CD8-positive, alpha-beta memory T cell (primary cell): Measurements from ENCODE around the gene KCNJ11. TPM values are rescaled to one million over a fixed set of nuclear protein-coding genes. Genes with fewer than 3 reads are reported as not detected.

Source experiments
- CTCF ChIA-PET: fragments of 350-600 bp; sonication (Branson Sonifier 250); formaldehyde crosslinking; loops from one replicate; lab custom pipeline; 2021; ENCODE audit warnings: antibody characterized with exemption; lab: Charles Lee
- POLR2A ChIA-PET: fragments of 350-600 bp; sonication (Branson Sonifier 250); formaldehyde crosslinking; loops from one replicate; lab custom pipeline; 2021; ENCODE audit warnings: antibody characterized with exemption; lab: Charles Lee
- DNase-seq, 5 donors: peaks; one replicate each; pipeline versions ENCODE4 v3.0.0 to v3.0.0-alpha.2; 2020 to 2022; ENCODE audit warnings: mixed read lengths in 1 of 5
- H3K27ac ChIP-seq: one replicate; pipeline ENCODE4 v1.7.0; 2013; ENCODE audit warnings: low read depth, mild to moderate bottlenecking, low read length, moderate library complexity
- H3K27me3 ChIP-seq: 2 replicates; pipeline ENCODE4 v1.7.0; 2013; ENCODE audit warnings: low read length, mild to moderate bottlenecking; ENCODE audit not compliant: insufficient read depth, poor library complexity, severe bottlenecking
- H3K36me3 ChIP-seq: 2 replicates; pipeline ENCODE4 v1.7.0; 2013; ENCODE audit warnings: mild to moderate bottlenecking, low read length, moderate library complexity; ENCODE audit not compliant: insufficient read depth
- H3K4me1 ChIP-seq: 2 replicates; pipeline ENCODE4 v1.7.0; 2013; ENCODE audit warnings: mild to moderate bottlenecking, low read length, moderate library complexity; ENCODE audit not compliant: insufficient read depth
- H3K4me3 ChIP-seq: 2 replicates; pipeline ENCODE4 v1.7.0; 2013; ENCODE audit warnings: mild to moderate bottlenecking, low read length
- H3K9me3 ChIP-seq: 2 replicates; pipeline ENCODE4 v1.7.0; 2013; ENCODE audit warnings: mild to moderate bottlenecking, low read length
- H3K27ac Mint-ChIP-seq, 8 donors: one replicate each; pipeline ENCODE4 v1.8.0; 2020 to 2021; ENCODE audit warnings: mixed read lengths in 8 of 8, mild to moderate bottlenecking in 6 of 8, inconsistent platforms in 3 of 8, moderate library complexity in 3 of 8
- H3K27me3 Mint-ChIP-seq, 2 donors: one replicate each; pipeline ENCODE4 v1.8.0; 2020 to 2021; ENCODE audit warnings: mixed read lengths in 2 of 2, mild to moderate bottlenecking in 1 of 2, moderate library complexity in 1 of 2
- H3K36me3 Mint-ChIP-seq, 3 donors: one replicate each; pipeline ENCODE4 v1.8.0; 2020 to 2021; ENCODE audit warnings: mixed read lengths in 3 of 3, inconsistent platforms in 1 of 3, mild to moderate bottlenecking in 1 of 3
- H3K4me1 Mint-ChIP-seq, 3 donors: one replicate each; pipeline ENCODE4 v1.8.0; 2020 to 2021; ENCODE audit warnings: mixed read lengths in 3 of 3, inconsistent platforms in 1 of 3, mild to moderate bottlenecking in 1 of 3
- H3K4me3 Mint-ChIP-seq, 7 donors: one replicate each; pipeline ENCODE4 v1.8.0; 2020 to 2021; ENCODE audit warnings: mixed read lengths in 7 of 7, mild to moderate bottlenecking in 6 of 7, moderate library complexity in 4 of 7, inconsistent platforms in 2 of 7
- H3K9me3 Mint-ChIP-seq, 5 donors: one replicate each; pipeline ENCODE4 v1.8.0; 2020 to 2022; ENCODE audit warnings: mixed read lengths in 5 of 5, mild to moderate bottlenecking in 3 of 5, moderate library complexity in 2 of 5, inconsistent platforms in 1 of 5
- polyA plus RNA-seq: library from polyadenylated mRNA; unstranded; fragments of 300-500 nt; fragmentation: Illumina TruSeq; gene quantifications from one replicate; pipeline ENCODE4 v1.2.3, GENCODE V29; 2021
- total RNA-seq, 2 experiments: library from RNA; stranded (reverse); gene quantifications; one replicate each; pipeline ENCODE4 v1.2.3, GENCODE V29; 2021

KCNJ11 gene
- total and polyA plus RNA-seq, 3 experiments from 2014 or later, result 0.09 to 0.95 (median 0.53) TPM

GRCh38 chr11:17406818-17407149 is 18.3 kb upstream of the KCNJ11 start:
- Mint-ChIP-seq H3K4me3 (no peak overlapping the region), H3K9me3 (no peaks in the 10 kb centered on the region), H3K27ac (no peak overlapping the region), H3K4me1 (no peaks in the 10 kb centered on the region), H3K27me3 (peaks cover 3 to 6% of the 10 kb centered on the region in 2 donors), H3K36me3 (no peaks in the 10 kb centered on the region)
- Histone ChIP-seq H3K27me3 (no peaks in the 10 kb centered on the region), H3K27ac (no peak overlapping the region), H3K36me3 (no peaks in the 10 kb centered on the region), H3K4me3 (no peak overlapping the region), H3K9me3 (no peaks in the 10 kb centered on the region), H3K4me1 (no peaks in the 10 kb centered on the region)
- ChIA-PET CTCF (no interaction called here), POLR2A (no interaction called here)
- no peak for DNase-seq

DNA sequence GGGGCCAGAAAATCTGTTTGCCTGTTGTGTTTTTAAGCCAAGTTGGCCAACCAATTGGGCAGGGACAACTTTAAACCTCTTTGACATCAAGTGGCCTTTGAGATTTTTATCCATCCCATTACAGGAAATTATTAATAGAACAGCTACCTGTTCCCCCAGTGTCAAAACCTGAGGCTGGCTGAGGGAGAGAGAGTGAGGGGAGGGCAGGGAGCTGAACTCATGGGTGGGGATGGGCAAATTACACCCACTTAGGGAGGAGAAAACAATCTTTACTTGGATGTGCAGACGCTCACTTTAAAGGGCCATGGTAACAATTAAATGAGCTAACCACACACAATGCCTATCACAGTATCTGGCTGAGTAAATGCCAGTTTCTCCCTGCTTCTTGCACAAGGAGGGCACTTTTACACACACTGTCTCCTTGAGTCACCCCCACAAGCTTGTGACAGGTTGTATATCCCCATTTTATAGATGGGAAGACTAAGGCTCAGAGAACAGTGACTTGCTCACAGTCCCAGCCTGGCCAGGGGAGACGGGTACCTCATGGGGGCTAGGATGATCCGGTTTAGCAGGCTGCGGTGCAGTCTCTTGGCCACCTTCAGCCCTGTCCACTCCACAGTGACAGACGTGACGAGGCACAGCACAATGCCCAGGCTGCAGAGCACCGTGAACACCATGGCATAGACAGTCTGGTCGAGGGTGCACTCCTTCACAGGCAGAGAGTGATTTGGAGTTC is 17.8 kb upstream of the KCNJ11 start:
- H3K27ac Mint-ChIP-seq, result no peak overlapping the region
- no peaks in the 10 kb centered on the region for H3K4me1 Mint-ChIP-seq
- no peak overlapping the region for H3K27ac ChIP-seq
- H3K36me3 Mint-ChIP-seq, result no peaks in the 10 kb centered on the region
- CTCF ChIA-PET, result interaction anchor here (1.1 kb wide), 1 partner anchor 18 kb away, joined by 3 read pairs; the partner anchor contains the start of gene KCNJ11
- peaks cover 3 to 6% of the 10 kb centered on the region in 2 donors for H3K27me3 Mint-ChIP-seq
- H3K4me3 Mint-ChIP-seq, result no peak overlapping the region
- no peaks in the 10 kb centered on the region for H3K27me3 ChIP-seq
- DNase-seq, result no peak
- no peak overlapping the region for H3K4me3 ChIP-seq
- H3K9me3 Mint-ChIP-seq, result no peaks in the 10 kb centered on the region
- H3K4me1 ChIP-seq, result no peaks in the 10 kb centered on the region
- POLR2A ChIA-PET, result no interaction called here
- H3K9me3 ChIP-seq, result no peaks in the 10 kb centered on the region
- no peaks in the 10 kb centered on the region for H3K36me3 ChIP-seq

DNA sequence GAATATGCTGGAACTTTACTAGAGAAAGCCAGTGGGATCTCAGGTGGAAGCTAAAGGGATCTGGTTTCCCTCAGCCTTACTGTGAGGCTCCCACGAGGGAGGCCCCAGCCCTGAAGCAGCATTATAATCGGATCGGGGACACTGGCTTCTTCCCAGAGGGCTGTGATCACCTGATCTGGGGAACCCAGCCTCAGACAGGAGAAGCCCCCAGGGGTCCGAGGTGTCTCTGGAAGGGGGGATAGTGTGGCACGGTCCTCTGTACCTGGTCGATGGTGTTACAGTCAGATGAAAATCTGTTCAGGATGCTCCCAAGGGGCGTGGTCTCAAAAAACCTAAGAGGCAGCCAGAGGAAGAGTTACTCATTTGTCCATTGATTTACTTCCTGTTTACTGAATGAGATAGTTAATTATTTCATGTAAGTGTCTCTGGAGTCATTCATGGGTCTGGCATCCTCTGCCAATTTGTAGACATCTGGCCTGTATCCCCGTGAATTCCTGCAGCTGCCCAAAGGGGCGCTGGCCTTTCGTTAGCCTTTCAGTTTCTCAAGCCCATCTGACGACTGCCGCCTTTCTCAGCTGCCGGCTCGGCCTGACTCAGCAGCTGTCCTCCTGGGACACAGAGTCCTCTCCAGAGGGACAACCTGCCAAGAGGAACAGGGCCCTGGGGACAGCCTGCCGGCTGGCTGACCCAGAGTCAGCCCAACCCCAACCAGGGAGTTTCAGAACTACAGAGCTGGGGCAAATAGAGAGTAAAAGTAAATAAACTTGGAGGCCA is 17.0 kb upstream of the KCNJ11 start:
- no peaks in the 10 kb centered on the region for H3K36me3 ChIP-seq
- H3K27me3 ChIP-seq, result no peaks in the 10 kb centered on the region
- H3K4me3 Mint-ChIP-seq, result no peak overlapping the region
- no peak overlapping the region for H3K4me3 ChIP-seq
- no peak for DNase-seq
- no peaks in the 10 kb centered on the region for H3K36me3 Mint-ChIP-seq
- POLR2A ChIA-PET, result no interaction called here
- H3K9me3 ChIP-seq, result no peaks in the 10 kb centered on the region
- peak overlapping the region in 1 of 8 donors; percentile 14 for H3K27ac Mint-ChIP-seq
- CTCF ChIA-PET, result interaction anchor here (0.7 to 1.1 kb wide), 2 partner anchors 17 to 24 kb away, joined by 3 read pairs; partner anchors contain the start of gene KCNJ11
- no peaks in the 10 kb centered on the region for H3K4me1 Mint-ChIP-seq
- no peak overlapping the region for H3K27ac ChIP-seq
- H3K4me1 ChIP-seq, result no peaks in the 10 kb centered on the region
- peaks cover 3 to 6% of the 10 kb centered on the region in 2 donors for H3K27me3 Mint-ChIP-seq
- no peaks in the 10 kb centered on the region for H3K9me3 Mint-ChIP-seq

GRCh38 chr11:17403980-17404759 is 15.7 kb upstream of the KCNJ11 start:
- Histone ChIP-seq H3K36me3 (no peaks in the 10 kb centered on the region), H3K4me1 (no peaks in the 10 kb centered on the region), H3K27me3 (no peaks in the 10 kb centered on the region), H3K27ac (no peak overlapping the region), H3K4me3 (no peak overlapping the region), H3K9me3 (no peaks in the 10 kb centered on the region)
- Mint-ChIP-seq H3K4me1 (peaks cover 0 to 1% (median 0%) of the 10 kb centered on the region in 3 donors), H3K4me3 (no peak overlapping the region), H3K27ac (no peak overlapping the region), H3K9me3 (no peaks in the 10 kb centered on the region), H3K36me3 (no peaks in the 10 kb centered on the region), H3K27me3 (peaks cover 0 to 9% of the 10 kb centered on the region in 2 donors)
- ChIA-PET CTCF (interaction anchor here (1.5 kb wide), 1 partner anchor 9 kb away, joined by 4 read pairs; no protein-coding TSS in a partner anchor), POLR2A (no interaction called here)
- DNase-seq, result no peak

DNA sequence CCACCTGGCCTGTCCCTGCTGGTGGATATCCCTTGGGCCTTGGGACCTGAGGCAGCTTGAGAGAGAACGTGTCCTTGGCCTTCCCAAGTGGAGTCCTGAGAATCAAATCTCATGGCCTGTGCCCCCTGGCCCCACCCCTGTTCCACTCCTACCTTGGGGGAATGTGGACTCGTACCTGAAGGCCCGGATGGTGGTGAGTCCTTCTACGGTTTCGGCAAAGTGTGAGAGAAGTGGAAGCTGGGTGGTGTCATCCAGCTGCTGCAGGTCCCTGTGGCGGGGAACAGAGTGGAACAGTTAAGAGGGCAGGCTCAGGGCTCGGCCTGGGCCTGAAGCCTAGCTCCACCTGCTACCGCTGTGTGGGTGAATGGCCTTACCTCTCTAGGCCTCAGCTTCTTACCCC is 14.0 kb upstream of the KCNJ11 start:
- H3K27ac ChIP-seq, result no peak overlapping the region
- H3K27me3 ChIP-seq, result no peaks in the 10 kb centered on the region
- no peaks in the 10 kb centered on the region for H3K36me3 ChIP-seq
- no peaks in the 10 kb centered on the region for H3K9me3 Mint-ChIP-seq
- H3K27ac Mint-ChIP-seq, result no peak overlapping the region
- no peak for DNase-seq
- no peak overlapping the region for H3K4me3 ChIP-seq
- H3K36me3 Mint-ChIP-seq, result no peaks in the 10 kb centered on the region
- H3K4me1 ChIP-seq, result no peaks in the 10 kb centered on the region
- POLR2A ChIA-PET, result no interaction called here
- peaks cover 0 to 1% (median 0%) of the 10 kb centered on the region in 3 donors for H3K4me1 Mint-ChIP-seq
- no peaks in the 10 kb centered on the region for H3K9me3 ChIP-seq
- CTCF ChIA-PET, result interaction anchor here (1.0 to 1.5 kb wide), 3 partner anchors 11 to 19 kb away, joined by 4 to 6 read pairs (median 4); partner anchors contain the start of gene KCNJ11
- peaks cover 0 to 9% of the 10 kb centered on the region in 2 donors for H3K27me3 Mint-ChIP-seq
- no peak overlapping the region for H3K4me3 Mint-ChIP-seq

- Mint-ChIP-seq H3K27me3 (peaks cover 0 to 7% of the 10 kb centered on the region in 2 donors), H3K36me3 (no peaks in the 10 kb centered on the region), H3K4me3 (no peak overlapping the region), H3K9me3 (no peaks in the 10 kb centered on the region), H3K27ac (peak overlapping the region in 1 of 8 donors; percentile 43), H3K4me1 (peaks cover 0 to 1% (median 0%) of the 10 kb centered on the region in 3 donors)
- no peak for DNase-seq
- H3K4me3 ChIP-seq, result no peak overlapping the region
- POLR2A ChIA-PET, result no interaction called here
- H3K36me3 ChIP-seq, result no peaks in the 10 kb centered on the region
- no peaks in the 10 kb centered on the region for H3K27me3 ChIP-seq
- CTCF ChIA-PET, result interaction anchor here (0.5 kb wide), 1 partner anchor 48 kb away, joined by 3 read pairs; no protein-coding TSS in a partner anchor
- no peak overlapping the region for H3K27ac ChIP-seq
- H3K9me3 ChIP-seq, result no peaks in the 10 kb centered on the region
- H3K4me1 ChIP-seq, result no peaks in the 10 kb centered on the region
Observed at GRCh38 chr11:17401841-17402240, 13.4 kb upstream of the KCNJ11 start.

- H3K4me1 Mint-ChIP-seq, result peaks cover 0 to 1% (median 0%) of the 10 kb centered on the region in 3 donors
- H3K27ac ChIP-seq, result no peak overlapping the region
- ChIA-PET POLR2A (no interaction called here), CTCF (interaction anchor here (0.5 kb wide), 1 partner anchor 49 kb away, joined by 3 read pairs; no protein-coding TSS in a partner anchor)
- no peaks in the 10 kb centered on the region for H3K36me3 ChIP-seq
- DNase-seq, result no peak
- no peak overlapping the region for H3K27ac Mint-ChIP-seq
- H3K36me3 Mint-ChIP-seq, result no peaks in the 10 kb centered on the region
- H3K4me3 ChIP-seq, result no peak overlapping the region
- H3K27me3 Mint-ChIP-seq, result peaks cover 0 to 7% of the 10 kb centered on the region in 2 donors
- H3K4me1 ChIP-seq, result no peaks in the 10 kb centered on the region
- H3K4me3 Mint-ChIP-seq, result no peak overlapping the region
- H3K9me3 ChIP-seq, result no peaks in the 10 kb centered on the region
- no peaks in the 10 kb centered on the region for H3K9me3 Mint-ChIP-seq
- H3K27me3 ChIP-seq, result no peaks in the 10 kb centered on the region
Observed at GRCh38 chr11:17401316-17401715, 12.9 kb upstream of the KCNJ11 start.
